Sigmoid colon (tissue), 7 donors: ENCODE results near the gene HSPA1A. TPM values are rescaled to one million over a fixed set of nuclear protein-coding genes. Genes with fewer than 3 reads are reported as not detected.
"Not testable (repeated sequence)": the region's sequence is repeated elsewhere in the genome, so short reads cannot be mapped to it uniquely, and the experiment has no call there.

Experiments
- DNase-seq: peaks from one replicate; pipeline ENCODE4 v3.0.0-alpha.2; 2019
- H3K27ac ChIP-seq, 4 donors: fragments of 200-600 bp; sonication (generic); one replicate each; pipeline ENCODE4 v1.5.1; 2016 to 2019; ENCODE audit warnings: mild to moderate bottlenecking in 1 of 4
- H3K27me3 ChIP-seq, 3 donors: fragments of 200-600 bp; sonication (generic); one replicate each; pipeline ENCODE4 v1.5.1; 2019; ENCODE audit warnings: mild to moderate bottlenecking in 1 of 3
- H3K36me3 ChIP-seq, 4 donors: fragments of 200-600 bp; sonication (generic); one replicate each; pipeline ENCODE4 v1.5.1; 2016 to 2019
- H3K4me1 ChIP-seq, 4 donors: fragments of 200-600 bp; sonication (generic); one replicate each; pipeline ENCODE4 v1.5.1; 2017 to 2019
- H3K4me3 ChIP-seq, 4 donors: fragments of 200-600 bp; sonication (generic); one replicate each; pipeline ENCODE4 v1.5.1; 2017 to 2019; ENCODE audit warnings: mild to moderate bottlenecking in 2 of 4, moderate library complexity in 1 of 4
- H3K9me3 ChIP-seq, 4 donors: fragments of 200-600 bp in 3 of 4; sonication (generic) in 3 of 4; one replicate each; pipeline versions ENCODE4 v1.5.1 to v1.6.1; 2013 to 2019
- EP300 ChIP-seq, 4 donors: sonication (generic); formaldehyde crosslinking; IDR thresholded peaks; one replicate each; pipeline ENCODE4 v1.6.1; 2017; ENCODE audit warnings: antibody characterized with exemption in 4 of 4
- POLR2A ChIP-seq, 2 donors: fragments of 450-650 bp; IDR thresholded peaks; one replicate each; pipeline ENCODE4 v1.6.1; 2016; ENCODE audit warnings: antibody characterized with exemption in 2 of 2, mild to moderate bottlenecking in 2 of 2, moderate library complexity in 2 of 2
- POLR2AphosphoS5 ChIP-seq, 4 donors: sonication (generic); formaldehyde crosslinking; IDR thresholded peaks; one replicate each; pipeline ENCODE4 v1.6.1; 2017; ENCODE audit warnings: antibody characterized with exemption in 4 of 4
- whole genome bisulfite sequencing, 2 donors: extraction: QIAGEN DNeasy Blood & Tissue Kit; methylation state at CpG; one replicate each; pipeline ENCODE4 v1.1.7; 2013; 5-methylcytosine and 5-hydroxymethylcytosine counted together
- intact Hi-C: fragments of 100-400 bp; cut with DNase I; formaldehyde crosslinking; loops from one replicate; pipeline ENCODE4 v1.15.1; 2023
- polyA plus RNA-seq, 3 donors: library from polyadenylated mRNA; stranded (reverse); fragments of 200-250 nt; gene quantifications; one replicate each; pipeline ENCODE4 v1.2.3, GENCODE V29; 2013
- total RNA-seq, 4 donors: library from RNA; depleted of rRNA; stranded (reverse); fragments of >200 nt; gene quantifications; one replicate each; pipeline ENCODE4 v1.1.0, GENCODE V29; 2016
- TF ChIP-seq, protein P1 (sequence below), 4 experiments: fragments of 450-650 bp in 3 of 4; fragments of 200-600 bp in 1 of 4; IDR thresholded peaks; one replicate each; pipeline ENCODE4 v1.5.1; 2016 to 2019; ENCODE audit warnings: antibody characterized with exemption in 4 of 4, mild to moderate bottlenecking in 3 of 4, moderate library complexity in 2 of 4
- donor health status: healthy with polysubstance abuse.
- donor health status: Bipolar disorder and iron deficiency.
- donor health status: healthy.

Gene HSPA1A
- total and polyA plus RNA-seq, 7 donors, result 39.0 to 321 (median 147) TPM

DNA sequence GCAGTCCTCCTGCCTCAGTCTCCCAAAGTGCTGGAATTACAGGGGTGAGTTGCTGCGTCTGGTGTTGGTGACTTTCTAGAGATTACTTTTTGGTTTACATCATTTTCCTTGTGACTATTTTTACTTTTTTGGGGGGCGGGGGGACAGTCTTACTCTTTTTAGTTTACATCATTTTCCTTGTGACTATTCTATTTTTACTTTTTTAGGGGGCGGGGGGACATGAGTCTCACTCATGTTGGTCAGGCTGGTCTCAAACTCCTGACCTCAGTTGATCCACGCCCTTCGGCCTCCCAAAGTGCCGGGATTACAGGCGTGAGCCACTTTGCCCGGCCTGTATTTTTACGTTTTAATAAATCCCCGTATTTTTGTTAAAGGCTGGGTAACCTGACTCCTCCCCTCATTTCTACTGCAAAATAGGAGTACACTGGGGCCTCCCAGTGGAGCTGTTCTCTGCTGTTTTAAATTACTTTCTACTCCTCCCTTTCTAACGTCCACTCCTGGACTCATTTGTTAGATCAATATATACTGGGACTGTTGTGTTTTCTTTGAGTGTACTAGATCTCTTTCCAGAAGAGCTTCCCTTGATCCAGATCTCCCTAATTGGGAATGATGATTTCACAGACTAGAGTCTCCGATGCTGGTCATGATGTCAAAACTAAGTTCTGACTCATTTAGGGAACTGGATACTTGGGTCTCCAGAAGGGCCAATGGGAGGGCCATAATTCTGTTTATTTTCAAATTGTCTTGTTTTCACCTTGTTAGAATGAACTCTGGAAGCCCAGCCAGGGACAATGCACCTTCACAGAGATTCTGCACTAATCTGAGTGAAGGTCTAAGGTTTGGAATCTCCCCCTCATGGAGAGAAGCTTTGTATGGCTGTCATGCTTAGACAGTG, 21.4 kb downstream of the HSPA1A start:
- TF ChIP-seq, protein P1, sequence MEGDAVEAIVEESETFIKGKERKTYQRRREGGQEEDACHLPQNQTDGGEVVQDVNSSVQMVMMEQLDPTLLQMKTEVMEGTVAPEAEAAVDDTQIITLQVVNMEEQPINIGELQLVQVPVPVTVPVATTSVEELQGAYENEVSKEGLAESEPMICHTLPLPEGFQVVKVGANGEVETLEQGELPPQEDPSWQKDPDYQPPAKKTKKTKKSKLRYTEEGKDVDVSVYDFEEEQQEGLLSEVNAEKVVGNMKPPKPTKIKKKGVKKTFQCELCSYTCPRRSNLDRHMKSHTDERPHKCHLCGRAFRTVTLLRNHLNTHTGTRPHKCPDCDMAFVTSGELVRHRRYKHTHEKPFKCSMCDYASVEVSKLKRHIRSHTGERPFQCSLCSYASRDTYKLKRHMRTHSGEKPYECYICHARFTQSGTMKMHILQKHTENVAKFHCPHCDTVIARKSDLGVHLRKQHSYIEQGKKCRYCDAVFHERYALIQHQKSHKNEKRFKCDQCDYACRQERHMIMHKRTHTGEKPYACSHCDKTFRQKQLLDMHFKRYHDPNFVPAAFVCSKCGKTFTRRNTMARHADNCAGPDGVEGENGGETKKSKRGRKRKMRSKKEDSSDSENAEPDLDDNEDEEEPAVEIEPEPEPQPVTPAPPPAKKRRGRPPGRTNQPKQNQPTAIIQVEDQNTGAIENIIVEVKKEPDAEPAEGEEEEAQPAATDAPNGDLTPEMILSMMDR (IDR thresholded peaks at IDR 0.05), result no peak
- TF ChIP-seq EP300 (IDR thresholded peaks at IDR 0.05) (no peak), POLR2AphosphoS5 (IDR thresholded peaks at IDR 0.05) (no peak), POLR2A (IDR thresholded peaks at IDR 0.05) (no peak)
- Histone ChIP-seq H3K36me3 (peaks cover 18 to 51% (median 34%) of the 10 kb centered on the region in 4 donors), H3K9me3 (no peaks in the 10 kb centered on the region), H3K27ac (peak overlapping the region; percentile 90 to 96 (median 94)), H3K27me3 (no peaks in the 10 kb centered on the region), H3K4me3 (peak overlapping the region in 3 of 4 donors; percentile 66 to 85 (median 83)), H3K4me1 (peaks cover 0 to 54% (median 46%) of the 10 kb centered on the region in 4 donors)
- intact Hi-C loops, result loop anchor here (2.0 to 10.0 kb wide), 3 partner anchors 60 to 292 kb away; partner anchors contain the start of genes ATP6V1G2, DDX39B, EHMT2 and NELFE
- DNase-seq, result no peak
- WGBS, 2 donors, result 9 to 14% methylated on average over 12 of the region's 12 CpGs

DNA sequence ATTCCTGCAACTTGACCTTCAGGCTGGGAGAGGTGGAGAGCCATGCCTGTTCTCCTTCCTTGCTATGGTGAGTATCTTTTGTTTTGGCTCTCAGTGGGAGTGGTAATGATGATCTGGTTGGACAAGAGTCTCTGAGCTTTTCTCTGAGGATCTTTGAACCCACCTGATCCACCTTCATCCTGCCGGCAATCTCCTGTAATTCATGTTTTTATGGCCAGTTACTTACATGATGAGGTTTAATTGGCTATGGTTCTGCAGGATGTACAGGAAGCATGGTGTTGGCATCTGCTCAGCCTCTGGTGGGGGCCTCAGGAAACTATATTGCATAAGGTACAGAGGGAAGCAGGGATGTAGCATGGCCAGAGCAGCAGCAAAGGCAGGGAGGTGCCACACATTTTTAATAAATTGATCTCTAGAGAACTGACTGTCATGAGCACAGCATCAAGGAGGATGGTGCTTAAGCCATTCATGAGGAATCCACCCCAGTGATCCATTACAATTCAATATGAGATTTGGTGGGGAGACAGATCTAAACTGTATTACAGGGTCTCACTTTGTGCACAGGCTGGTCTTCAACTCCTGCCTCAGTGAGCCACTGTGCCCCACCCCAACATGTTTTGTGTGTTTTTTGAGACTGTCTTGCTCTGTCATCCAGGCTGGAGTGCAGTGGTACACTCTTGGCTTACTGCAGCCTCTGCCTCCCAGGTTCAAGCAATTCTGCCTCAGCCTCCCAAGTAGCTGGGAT, 22.2 kb downstream of the HSPA1A start:
- no peaks in the 10 kb centered on the region for H3K27me3 ChIP-seq
- H3K27ac ChIP-seq, result peak overlapping the region; percentile 90 to 96 (median 94)
- WGBS, 2 donors, result 3 to 12% methylated on average over 1 of the region's 1 CpG
- H3K4me3 ChIP-seq, result no peak overlapping the region
- H3K4me1 ChIP-seq, result peaks cover 0 to 48% (median 42%) of the 10 kb centered on the region in 4 donors
- no peak for DNase-seq
- TF ChIP-seq, protein P1 (IDR thresholded peaks at IDR 0.05), result no peak
- TF ChIP-seq POLR2A (IDR thresholded peaks at IDR 0.05) (no peak), EP300 (IDR thresholded peaks at IDR 0.05) (no peak), POLR2AphosphoS5 (IDR thresholded peaks at IDR 0.05) (no peak)
- H3K9me3 ChIP-seq, result no peaks in the 10 kb centered on the region
- intact Hi-C loops, result loop anchor here (2.0 to 10.0 kb wide), 3 partner anchors 59 to 293 kb away; partner anchors contain the start of genes ATP6V1G2, DDX39B, EHMT2 and NELFE
- peaks cover 18 to 52% (median 34%) of the 10 kb centered on the region in 4 donors for H3K36me3 ChIP-seq

DNA sequence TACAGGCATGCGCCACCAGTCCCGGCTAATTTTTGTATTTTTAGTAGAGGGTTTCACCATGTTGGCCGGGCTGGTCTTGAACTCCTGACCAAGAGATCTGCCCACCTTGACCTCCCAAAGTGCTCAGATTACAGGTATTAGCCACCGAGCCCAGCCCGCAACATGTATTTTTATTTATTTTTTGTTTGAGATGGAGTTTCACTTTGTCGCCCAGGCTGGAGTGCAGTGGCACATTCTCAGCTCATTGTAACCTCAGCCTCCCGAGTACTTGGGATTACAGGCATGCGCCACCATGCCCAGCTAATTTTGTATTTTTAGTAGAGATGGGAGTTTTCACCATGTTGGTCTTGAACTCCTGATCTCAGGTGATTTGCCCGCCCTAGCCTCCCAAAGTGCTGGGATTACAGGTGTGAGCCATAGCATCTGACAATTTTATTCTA, 22.8 kb downstream of the HSPA1A start:
- H3K36me3 ChIP-seq, result peaks cover 18 to 52% (median 34%) of the 10 kb centered on the region in 4 donors
- WGBS, 2 donors, result 79 to 85% methylated on average over 9 of the region's 9 CpGs
- not testable (repeated sequence) for H3K27ac ChIP-seq, H3K4me3 ChIP-seq, H3K9me3 ChIP-seq, H3K27me3 ChIP-seq, DNase-seq
- H3K4me1 ChIP-seq, result peaks cover 0 to 48% (median 42%) of the 10 kb centered on the region in 4 donors
- intact Hi-C loops, result loop anchor here (10.0 kb wide), 2 partner anchors 117 to 293 kb away; partner anchors contain the start of genes ATP6V1G2, DDX39B, NELFE and NFKBIL1

DNA sequence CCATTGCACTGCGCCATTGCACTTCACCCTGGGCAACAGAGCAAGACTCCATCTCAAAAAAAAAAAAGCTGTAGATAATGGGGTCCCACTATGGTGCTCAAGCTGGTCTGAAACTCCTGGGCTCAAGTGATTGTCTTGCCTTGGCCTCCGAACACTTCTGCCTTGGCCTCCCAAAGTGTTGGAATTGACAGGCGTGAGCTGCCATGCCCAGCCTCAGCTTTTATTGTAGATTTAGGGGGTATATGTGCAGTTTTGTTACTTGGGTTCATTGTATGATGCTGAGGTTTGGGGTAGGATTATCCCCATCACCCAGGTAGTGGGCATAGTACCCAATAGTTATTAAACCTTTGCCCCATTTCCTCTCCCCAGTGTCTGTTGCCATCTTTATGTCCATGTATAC, 23.6 kb downstream of the HSPA1A start:
- DNase-seq, result no peak
- Histone ChIP-seq H3K9me3 (no peaks in the 10 kb centered on the region), H3K36me3 (peaks cover 18 to 52% (median 34%) of the 10 kb centered on the region in 4 donors), H3K4me1 (peaks cover 0 to 42% (median 36%) of the 10 kb centered on the region in 4 donors), H3K4me3 (no peak overlapping the region), H3K27ac (no peak overlapping the region), H3K27me3 (no peaks in the 10 kb centered on the region)
- 96 to 97% methylated on average over 3 of the region's 3 CpGs for WGBS, 2 donors
- intact Hi-C loops, result loop anchor here (10.0 kb wide), 2 partner anchors 116 to 294 kb away; partner anchors contain the start of genes ATP6V1G2, DDX39B, NELFE and NFKBIL1
- TF ChIP-seq, protein P1 (IDR thresholded peaks at IDR 0.05), result no peak
- no peak for TF ChIP-seq POLR2A (IDR thresholded peaks at IDR 0.05)

DNA sequence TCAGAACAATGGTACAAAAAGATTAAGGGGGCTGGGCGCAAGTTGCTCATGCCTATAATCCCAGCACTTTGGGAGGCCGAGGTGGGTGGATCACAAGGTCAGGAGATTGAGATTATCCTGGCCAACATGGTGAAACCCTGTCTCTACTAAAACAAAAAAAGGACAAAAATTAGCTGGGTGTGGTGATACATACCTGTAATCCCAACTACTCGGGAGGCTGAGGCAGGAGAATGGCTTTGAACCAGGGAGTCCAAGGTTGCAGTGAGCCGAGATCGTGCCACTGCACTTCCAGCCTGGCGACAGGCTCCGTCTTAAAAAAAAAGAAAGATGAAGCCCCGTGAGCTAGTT, 24.4 kb downstream of the HSPA1A start:
- WGBS, 2 donors, result 88 to 93% methylated on average over 8 of the region's 8 CpGs
- H3K27ac ChIP-seq, H3K4me3 ChIP-seq, H3K9me3 ChIP-seq, DNase-seq, H3K27me3 ChIP-seq: not testable (repeated sequence)
- Histone ChIP-seq H3K36me3 (peaks cover 18 to 52% (median 36%) of the 10 kb centered on the region in 4 donors), H3K4me1 (peaks cover 0 to 39% (median 34%) of the 10 kb centered on the region in 4 donors)
- intact Hi-C loops, result loop anchor here (10.0 kb wide), 2 partner anchors 115 to 295 kb away; partner anchors contain the start of genes ATP6V1G2, DDX39B, NELFE and NFKBIL1
